IMR-90 (cell line): ENCODE results near the gene CUBN. TPM values are rescaled to one million over a fixed set of nuclear protein-coding genes. Genes with fewer than 3 reads are reported as not detected.

Experiments
- ATAC-seq: fragments of 200-7000 bp; cut with Tn5 transposase; 2 replicates; pipeline ENCODE4 v1.9.1; 2020; ENCODE audit warnings: low read depth, mild to moderate bottlenecking, moderate library complexity
- BruUV-seq: library from RNA; stranded (reverse); fragments of 400-500 nt; replicated peaks from 2 replicates; lab custom pipeline; 2021; lab: Mats Ljungman, UMichigan
- CTCF ChIA-PET: fragments of 300-600 bp; formaldehyde crosslinking; extraction: SDS; loops from one replicate; lab custom pipeline; 2021; ENCODE audit warnings: antibody characterized with exemption; lab: Yijun Ruan, JAX
- POLR2A ChIA-PET: fragments of 300-600 bp; sonication (Branson Sonifier 250); formaldehyde crosslinking; loops from one replicate; lab custom pipeline; 2022; ENCODE audit warnings: antibody characterized with exemption; ENCODE audit not compliant: unreplicated experiment; lab: Charles Lee
- DNase-seq: peaks from one replicate; pipeline ENCODE4 v3.0.0; 2013
- H2AFZ ChIP-seq: replicated peaks from 2 replicates; pipeline ENCODE3; 2013; ENCODE audit warnings: low read length, mild to moderate bottlenecking; ENCODE audit not compliant: poor library complexity
- H2AK5ac ChIP-seq: 2 replicates; pipeline ENCODE4 v1.6.1; 2013; ENCODE audit warnings: low read depth, low read length, inconsistent platforms
- H2AK9ac ChIP-seq: replicated peaks from 2 replicates; pipeline ENCODE3; 2013; ENCODE audit warnings: mild to moderate bottlenecking, low read depth, low read length, moderate library complexity; ENCODE audit not compliant: poor library complexity
- H2BK120ac ChIP-seq: 2 replicates; pipeline ENCODE4 v1.6.1; 2013; ENCODE audit warnings: low read depth, low read length, inconsistent platforms
- H2BK15ac ChIP-seq: 3 replicates; pipeline ENCODE4 v1.6.1; 2013; ENCODE audit warnings: low read depth, low read length, inconsistent platforms
- H2BK20ac ChIP-seq: 2 replicates; pipeline ENCODE4 v1.6.1; 2013; ENCODE audit warnings: low read depth, mild to moderate bottlenecking, inconsistent platforms, low read length, moderate library complexity
- H2BK5ac ChIP-seq: 2 replicates; pipeline ENCODE4 v1.6.1; 2013; ENCODE audit warnings: mild to moderate bottlenecking, low read depth, low read length, inconsistent platforms; ENCODE audit not compliant: poor library complexity, severe bottlenecking
- H3K14ac ChIP-seq: replicated peaks from 2 replicates; pipeline ENCODE4 v1.6.1; 2013; ENCODE audit warnings: low read depth, low read length, inconsistent platforms
- H3K18ac ChIP-seq: 2 replicates; pipeline ENCODE4 v1.6.1; 2013; ENCODE audit warnings: low read depth, low read length, control low read depth
- H3K23ac ChIP-seq: 2 replicates; pipeline ENCODE4 v1.6.1; 2013; ENCODE audit warnings: low read depth, low read length, inconsistent platforms
- H3K27ac ChIP-seq: 2 replicates; pipeline ENCODE4 v1.5.1; 2013; ENCODE audit warnings: mild to moderate bottlenecking, control low read depth, low read length; ENCODE audit not compliant: insufficient read depth
- H3K27me3 ChIP-seq: 2 replicates; pipeline ENCODE4 v1.6.1; 2013; ENCODE audit warnings: low read length; ENCODE audit not compliant: control insufficient read depth, insufficient read depth
- H3K36me3 ChIP-seq: 2 replicates; pipeline ENCODE4 v1.6.1; 2013; ENCODE audit warnings: low read length, mixed read lengths; ENCODE audit not compliant: control insufficient read depth, insufficient read depth
- H3K4ac ChIP-seq: 2 replicates; pipeline ENCODE4 v1.6.1; 2013; ENCODE audit warnings: low read depth, low read length, inconsistent platforms
- H3K4me1 ChIP-seq: 2 replicates; pipeline ENCODE4 v1.6.1; 2013; ENCODE audit warnings: low read length, mixed read lengths; ENCODE audit not compliant: control insufficient read depth, insufficient read depth
- H3K4me2 ChIP-seq: 2 replicates; pipeline ENCODE4 v1.6.1; 2013; ENCODE audit warnings: low read depth, mild to moderate bottlenecking, control low read depth, low read length, moderate library complexity
- H3K4me3 ChIP-seq: 2 replicates; pipeline ENCODE4 v1.5.1; 2013; ENCODE audit warnings: low read depth, mild to moderate bottlenecking, control low read depth, low read length, moderate library complexity; ENCODE audit not compliant: insufficient read depth
- H3K56ac ChIP-seq: 2 replicates; pipeline ENCODE4 v1.6.1; 2013; ENCODE audit warnings: low read length, inconsistent platforms; ENCODE audit not compliant: insufficient read depth; ENCODE audit errors: extremely low read depth
- H3K79me1 ChIP-seq, 2 experiments: 2 replicates each; pipeline ENCODE4 v1.6.1; 2013; ENCODE audit warnings: low read length in 2 of 2, inconsistent platforms in 1 of 2, low read depth in 1 of 2
- H3K9ac ChIP-seq: 2 replicates; pipeline ENCODE4 v1.6.1; 2013; ENCODE audit warnings: low read depth, low read length, control low read depth
- H3K9me1 ChIP-seq: 2 replicates; pipeline ENCODE4 v1.6.1; 2013; ENCODE audit warnings: low read length, inconsistent platforms; ENCODE audit not compliant: insufficient read depth
- H3K9me3 ChIP-seq: 2 replicates; pipeline ENCODE4 v1.6.1; 2013; ENCODE audit warnings: low read length; ENCODE audit not compliant: control insufficient read depth, insufficient read depth
- H4K20me1 ChIP-seq: 2 replicates; pipeline ENCODE4 v1.6.1; 2013; ENCODE audit warnings: low read length, inconsistent platforms; ENCODE audit not compliant: insufficient read depth
- H4K5ac ChIP-seq: 2 replicates; pipeline ENCODE4 v1.6.1; 2013; ENCODE audit warnings: mild to moderate bottlenecking, low read depth, low read length, control low read depth
- H4K8ac ChIP-seq, 2 experiments: 2 replicates each; pipeline ENCODE4 v1.6.1; 2013; ENCODE audit warnings: low read depth in 2 of 2, low read length in 2 of 2, control low read depth in 1 of 2, inconsistent platforms in 1 of 2
- H4K91ac ChIP-seq: 2 replicates; pipeline ENCODE4 v1.6.1; 2013; ENCODE audit warnings: low read depth, low read length, inconsistent platforms; ENCODE audit not compliant: insufficient read depth
- CHD1 ChIP-seq: IDR thresholded peaks from 2 replicates; pipeline ENCODE4 v1.6.1; 2012; ENCODE audit warnings: low read depth, low read length, improper control_type of control experiment
- CTCF ChIP-seq: conservative IDR thresholded peaks from 2 replicates; pipeline ENCODE4 v1.5.1; 2012; ENCODE audit warnings: mild to moderate bottlenecking, low read depth, low read length, improper control_type of control experiment
- FOS ChIP-seq: fragments of 150-350 bp; IDR thresholded peaks from 2 replicates; pipeline ENCODE4 v1.6.1; 2016; ENCODE audit warnings: low read depth, low read length
- MAZ ChIP-seq: IDR thresholded peaks from 2 replicates; pipeline ENCODE4 v1.6.1; 2012; ENCODE audit warnings: low read depth, mild to moderate bottlenecking, low read length, improper control_type of control experiment, moderate library complexity, borderline replicate concordance
- NFE2L2 ChIP-seq: fragments of 150-350 bp; IDR thresholded peaks from 2 replicates; pipeline ENCODE4 v1.6.1; 2016; ENCODE audit warnings: low read depth, mild to moderate bottlenecking, low read length
- RAD21 ChIP-seq: IDR thresholded peaks from 2 replicates; pipeline ENCODE4 v1.6.1; 2012; ENCODE audit warnings: low read length, improper control_type of control experiment
- RCOR1 ChIP-seq: IDR thresholded peaks from 2 replicates; pipeline ENCODE4 v1.6.1; 2012; ENCODE audit warnings: mild to moderate bottlenecking, low read length, improper control_type of control experiment; ENCODE audit not compliant: insufficient replicate concordance
- RFX5 ChIP-seq: IDR thresholded peaks from 2 replicates; pipeline ENCODE4 v1.8.0; 2012; ENCODE audit warnings: low read depth, mild to moderate bottlenecking, low read length, moderate library complexity
- WGBS, 2 experiments: methylation state at CpG; one replicate each; pipeline versions ENCODE4 v1.1.5 to v1.1.7; 2013; ENCODE audit warnings: missing lambda C conversion rate in 2 of 2; ENCODE audit not compliant: insufficient read length in 1 of 2; ENCODE audit errors: extremely low coverage in 2 of 2; 5-methylcytosine and 5-hydroxymethylcytosine counted together
- dilution Hi-C: fragments of 300-500 bp; cut with HindIII; formaldehyde crosslinking; loops from one replicate; pipeline ENCODE4 v1.14.3; 2018; ENCODE audit warnings: low sequenced_read_pairs; ENCODE audit not compliant: unreplicated experiment
- in situ Hi-C: fragments of 300-500 bp; cut with MboI; formaldehyde crosslinking; loops from 3 replicates; pipeline ENCODE4 v1.14.3; 2019; ENCODE audit warnings: low sequenced_read_pairs, inconsistent platforms, mixed read lengths
- intact Hi-C: fragments of 100-400 bp; cut with micrococcal nuclease; formaldehyde crosslinking; loops from 2 replicates; pipeline ENCODE4 v1.10.0; 2022
- polyA plus RNA-seq, 3 experiments: library from polyadenylated mRNA; depleted of rRNA; stranded (reverse); fragments of >200 nt; gene quantifications; 2 replicates each; pipeline ENCODE4 v1.2.3, GENCODE V29; 2012; ENCODE audit warnings: low replicate concordance in 1 of 3
- total RNA-seq: library from RNA; depleted of rRNA; stranded (reverse); fragments of >200 nt; gene quantifications from 2 replicates; pipeline ENCODE4 v1.2.3, GENCODE V29; 2012
- TF ChIP-seq, protein P1 (sequence below): fragments of 150-350 bp; IDR thresholded peaks from 2 replicates; pipeline ENCODE4 v1.6.1; 2017; ENCODE audit warnings: mild to moderate bottlenecking, antibody characterized with exemption, low read length, low read depth

The CUBN gene
- total and polyA plus RNA-seq, 2 of the 4 experiments (the other 2 are of a cell fraction) = 0.19 to 0.54 TPM

- Histone ChIP-seq H2AK9ac (no peak overlapping the region), H3K27me3 (no peaks in the 10 kb centered on the region), H3K56ac (no peak overlapping the region), H4K20me1 (peaks cover 4% of the 10 kb centered on the region; the same call in 1 of the 2 replicates), H3K4me1 (peaks cover 6% of the 10 kb centered on the region), H3K9ac (no peak overlapping the region), H2BK20ac (no peak overlapping the region), H3K4me3 (no peak overlapping the region), H2BK5ac (no peak overlapping the region), H4K91ac (no peak overlapping the region), H3K4me2 (no peak overlapping the region), H2BK15ac (no peak overlapping the region), H3K79me1 (peaks cover 0 to 17% of the 10 kb centered on the region in 2 experiments; a peak in 2 of 4 replicates), H3K4ac (no peak overlapping the region), H2AK5ac (no peak overlapping the region), H4K8ac (no peak overlapping the region), H4K5ac (no peak overlapping the region), H3K9me3 (peaks cover 7% of the 10 kb centered on the region), H3K14ac (no peak overlapping the region), H3K23ac (no peak overlapping the region), H2BK120ac (no peak overlapping the region), H2AFZ (no peak overlapping the region), H3K9me1 (peaks cover 8% of the 10 kb centered on the region), H3K18ac (no peak overlapping the region), H3K27ac (no peak overlapping the region), H3K36me3 (no peaks in the 10 kb centered on the region)
- no TSS peak for BruUV-seq
- dilution Hi-C loops (no loop called here), in situ Hi-C loops (no loop called here), intact Hi-C loops (no loop called here)
- POLR2A ChIA-PET = no interaction called here
- TF ChIP-seq RFX5 (no peak), MAZ (no peak), RAD21 (no peak), CHD1 (no peak), CTCF (no peak), NFE2L2 (no peak), FOS (no peak), RCOR1 (no peak)
- TF ChIP-seq, protein P1, sequence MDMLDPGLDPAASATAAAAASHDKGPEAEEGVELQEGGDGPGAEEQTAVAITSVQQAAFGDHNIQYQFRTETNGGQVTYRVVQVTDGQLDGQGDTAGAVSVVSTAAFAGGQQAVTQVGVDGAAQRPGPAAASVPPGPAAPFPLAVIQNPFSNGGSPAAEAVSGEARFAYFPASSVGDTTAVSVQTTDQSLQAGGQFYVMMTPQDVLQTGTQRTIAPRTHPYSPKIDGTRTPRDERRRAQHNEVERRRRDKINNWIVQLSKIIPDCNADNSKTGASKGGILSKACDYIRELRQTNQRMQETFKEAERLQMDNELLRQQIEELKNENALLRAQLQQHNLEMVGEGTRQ = no peak
- ATAC-seq (no peak), DNase-seq (no peak)
- WGBS, 2 experiments = no CpG with 5 or more reads among the region's 5 CpGs
- CTCF ChIA-PET = no interaction called here
Observed at GRCh38 chr10:16820421-16820820, 309.2 kb downstream of the CUBN start.
